K562 (cell line): ENCODE measurements around the gene SPAG7. TPM values are rescaled to one million over a fixed set of nuclear protein-coding genes. Genes with fewer than 3 reads are reported as not detected.

ENCODE experiments used
- C11orf30 ChIP-seq: fragments of 450-650 bp; IDR thresholded peaks from 2 replicates; pipeline ENCODE4 v1.6.1; 2016; ENCODE audit warnings: low read depth, mild to moderate bottlenecking
- DNMT1 ChIP-seq: fragments of 450-650 bp; IDR thresholded peaks from 2 replicates; pipeline ENCODE4 v1.6.1; 2016; ENCODE audit warnings: antibody characterized with exemption, mild to moderate bottlenecking
- HNRNPH1 ChIP-seq: fragments of 200-400 bp; formaldehyde crosslinking; optimal IDR thresholded peaks from 2 replicates; pipeline ENCODE3; 2017; ENCODE audit warnings: low read depth, mild to moderate bottlenecking, low read length, moderate library complexity
- KLF6 ChIP-seq: fragments of 250-450 bp; sonication (Bioruptor Pico); IDR thresholded peaks from 2 replicates; pipeline ENCODE4 v1.4.0; 2020; ENCODE audit warnings: mild to moderate bottlenecking, moderate library complexity, borderline replicate concordance
- SAP30 ChIP-seq: fragments of 200-600 bp; sonication (generic); IDR thresholded peaks from 2 replicates; pipeline ENCODE4 v1.6.1; 2012; ENCODE audit warnings: borderline replicate concordance, low read depth, mild to moderate bottlenecking, moderate library complexity, low read length, control low read depth, inconsistent platforms; ENCODE audit not compliant: insufficient read depth, poor library complexity, severe bottlenecking
- SNIP1 ChIP-seq: fragments of 450-650 bp; IDR thresholded peaks from 2 replicates; pipeline ENCODE4 v1.7.1; 2017; ENCODE audit warnings: low read depth, mild to moderate bottlenecking
- ZNF408 ChIP-seq: fragments of 250-450 bp; sonication (Bioruptor Pico); IDR thresholded peaks from 2 replicates; pipeline ENCODE4 v1.4.0; 2020; ENCODE audit warnings: low read depth, mild to moderate bottlenecking, moderate library complexity
- polyA plus RNA-seq, 8 experiments: library from polyadenylated mRNA; depleted of rRNA in 4 of 8; stranded (reverse) in 5 of 8; unstranded in 3 of 8; fragments of >200 nt; fragmentation: Nextera tagmentation in 2 of 8; fragmentation: Illumina TruSeq in 1 of 8; extraction: Ambion mirVana in 2 of 8; extraction: Trizol in 1 of 8; gene quantifications; 2 replicates each; pipeline versions ENCODE4 v1.2.1 to v1.2.3, GENCODE V29; 2011 to 2014; ENCODE audit warnings: inconsistent platforms in 1 of 8, missing spikeins in 1 of 8
- total RNA-seq, 7 experiments: library from RNA; depleted of rRNA in 6 of 7; stranded (reverse); fragments of >200 nt in 6 of 7; fragmentation: Illumina TruSeq in 2 of 7; extraction: Trizol in 2 of 7; gene quantifications; 2 replicates each; pipeline versions ENCODE4 v1.2.1 to v1.2.3, GENCODE V29; 2011 to 2021; ENCODE audit warnings: low replicate concordance in 1 of 7
- TF ChIP-seq, protein P1 (sequence below), 2 experiments: fragments of 450-650 bp; conservative IDR thresholded peaks; 2 replicates each; pipeline ENCODE4 v1.6.1; 2017; ENCODE audit warnings: mild to moderate bottlenecking in 2 of 2, moderate library complexity in 2 of 2
- TF ChIP-seq, protein P2 (sequence below): IDR thresholded peaks from 2 replicates; pipeline ENCODE4 v1.6.1; 2011; ENCODE audit warnings: borderline replicate concordance, low read depth, mild to moderate bottlenecking, moderate library complexity, low read length; ENCODE audit not compliant: insufficient read depth, poor library complexity, severe bottlenecking
- TF ChIP-seq, protein P3 (sequence below): sonication (generic); formaldehyde crosslinking; IDR thresholded peaks from 2 replicates; pipeline ENCODE4 v1.8.0; 2022; ENCODE audit warnings: mild to moderate bottlenecking, missing genetic modification reagents
- TF ChIP-seq, protein P4 (sequence below), 2 experiments: fragments of 150-350 bp in 1 of 2; IDR thresholded peaks; 2 replicates each; pipeline ENCODE4 v1.6.1; 2012 to 2016; ENCODE audit warnings: low read depth in 2 of 2, low read length in 2 of 2, mild to moderate bottlenecking in 1 of 2, moderate library complexity in 1 of 2
- TF ChIP-seq, protein P5 (sequence below): fragments of 450-650 bp; IDR thresholded peaks from 2 replicates; pipeline ENCODE4 v1.6.1; 2016; ENCODE audit warnings: antibody characterized with exemption

The SPAG7 gene
- total and polyA plus RNA-seq, 9 of the 15 experiments (the other 6 are each of a cell fraction or from before 2014, with no cell fraction given): 5.6 to 53.5 (median 36.3) TPM

DNA sequence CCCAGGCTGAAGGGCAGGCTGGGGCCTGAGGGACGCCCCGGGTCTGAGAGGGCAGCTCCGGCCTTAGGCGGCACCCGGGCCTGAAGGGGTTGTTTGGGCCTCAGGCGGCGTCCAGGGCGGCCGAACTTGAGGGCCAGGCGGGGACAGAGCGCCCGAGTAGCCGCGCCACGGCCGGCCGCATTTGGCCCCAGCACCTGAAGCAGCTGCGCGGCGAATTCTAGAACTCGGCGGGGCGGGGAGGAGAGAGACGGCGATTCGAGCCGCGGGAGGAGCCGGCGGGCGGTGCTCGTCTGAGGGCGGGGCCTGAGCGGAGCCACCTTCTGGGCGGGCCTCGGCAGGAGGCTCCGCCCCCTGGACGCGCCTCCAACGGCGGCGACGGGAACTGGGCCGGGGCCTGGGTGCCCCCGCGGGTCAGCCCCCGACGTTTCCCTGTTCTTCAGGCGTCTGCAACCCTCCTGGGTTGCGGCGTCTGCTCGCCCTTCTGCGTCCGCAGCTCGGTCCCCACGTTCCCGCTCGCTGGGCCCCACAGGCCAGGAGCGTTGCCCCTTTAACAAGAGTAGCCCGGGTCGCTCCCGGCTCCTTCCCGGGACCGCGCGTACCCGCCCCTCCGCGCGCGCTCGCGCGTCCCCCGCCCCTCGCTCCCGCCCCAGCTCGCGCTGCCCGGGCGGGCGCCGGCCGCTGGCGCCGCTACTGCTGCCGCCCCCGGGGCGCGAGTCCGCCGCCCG lies 29.8 kb upstream of the SPAG7 start, which contains the start of the genes INCA1 and KIF1C (continued):
- TF ChIP-seq SAP30 (no peak), HNRNPH1 (no peak), ZNF408 (CRISPR knock-in tag) (no peak), SNIP1 (peak; percentile 100), DNMT1 (no peak), KLF6 (CRISPR knock-in tag) (no peak), C11orf30 (no peak)
- TF ChIP-seq, protein P1, sequence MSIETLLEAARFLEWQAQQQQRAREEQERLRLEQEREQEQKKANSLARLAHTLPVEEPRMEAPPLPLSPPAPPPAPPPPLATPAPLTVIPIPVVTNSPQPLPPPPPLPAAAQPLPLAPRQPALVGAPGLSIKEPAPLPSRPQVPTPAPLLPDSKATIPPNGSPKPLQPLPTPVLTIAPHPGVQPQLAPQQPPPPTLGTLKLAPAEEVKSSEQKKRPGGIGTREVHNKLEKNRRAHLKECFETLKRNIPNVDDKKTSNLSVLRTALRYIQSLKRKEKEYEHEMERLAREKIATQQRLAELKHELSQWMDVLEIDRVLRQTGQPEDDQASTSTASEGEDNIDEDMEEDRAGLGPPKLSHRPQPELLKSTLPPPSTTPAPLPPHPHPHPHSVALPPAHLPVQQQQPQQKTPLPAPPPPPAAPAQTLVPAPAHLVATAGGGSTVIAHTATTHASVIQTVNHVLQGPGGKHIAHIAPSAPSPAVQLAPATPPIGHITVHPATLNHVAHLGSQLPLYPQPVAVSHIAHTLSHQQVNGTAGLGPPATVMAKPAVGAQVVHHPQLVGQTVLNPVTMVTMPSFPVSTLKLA (conservative IDR thresholded peaks at IDR 0.05): peak in 1 of 2 experiments; percentile 34; a peak in 2 of 4 replicates
- TF ChIP-seq, protein P2, sequence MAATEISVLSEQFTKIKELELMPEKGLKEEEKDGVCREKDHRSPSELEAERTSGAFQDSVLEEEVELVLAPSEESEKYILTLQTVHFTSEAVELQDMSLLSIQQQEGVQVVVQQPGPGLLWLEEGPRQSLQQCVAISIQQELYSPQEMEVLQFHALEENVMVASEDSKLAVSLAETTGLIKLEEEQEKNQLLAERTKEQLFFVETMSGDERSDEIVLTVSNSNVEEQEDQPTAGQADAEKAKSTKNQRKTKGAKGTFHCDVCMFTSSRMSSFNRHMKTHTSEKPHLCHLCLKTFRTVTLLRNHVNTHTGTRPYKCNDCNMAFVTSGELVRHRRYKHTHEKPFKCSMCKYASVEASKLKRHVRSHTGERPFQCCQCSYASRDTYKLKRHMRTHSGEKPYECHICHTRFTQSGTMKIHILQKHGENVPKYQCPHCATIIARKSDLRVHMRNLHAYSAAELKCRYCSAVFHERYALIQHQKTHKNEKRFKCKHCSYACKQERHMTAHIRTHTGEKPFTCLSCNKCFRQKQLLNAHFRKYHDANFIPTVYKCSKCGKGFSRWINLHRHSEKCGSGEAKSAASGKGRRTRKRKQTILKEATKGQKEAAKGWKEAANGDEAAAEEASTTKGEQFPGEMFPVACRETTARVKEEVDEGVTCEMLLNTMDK: no peak
- TF ChIP-seq, protein P3, sequence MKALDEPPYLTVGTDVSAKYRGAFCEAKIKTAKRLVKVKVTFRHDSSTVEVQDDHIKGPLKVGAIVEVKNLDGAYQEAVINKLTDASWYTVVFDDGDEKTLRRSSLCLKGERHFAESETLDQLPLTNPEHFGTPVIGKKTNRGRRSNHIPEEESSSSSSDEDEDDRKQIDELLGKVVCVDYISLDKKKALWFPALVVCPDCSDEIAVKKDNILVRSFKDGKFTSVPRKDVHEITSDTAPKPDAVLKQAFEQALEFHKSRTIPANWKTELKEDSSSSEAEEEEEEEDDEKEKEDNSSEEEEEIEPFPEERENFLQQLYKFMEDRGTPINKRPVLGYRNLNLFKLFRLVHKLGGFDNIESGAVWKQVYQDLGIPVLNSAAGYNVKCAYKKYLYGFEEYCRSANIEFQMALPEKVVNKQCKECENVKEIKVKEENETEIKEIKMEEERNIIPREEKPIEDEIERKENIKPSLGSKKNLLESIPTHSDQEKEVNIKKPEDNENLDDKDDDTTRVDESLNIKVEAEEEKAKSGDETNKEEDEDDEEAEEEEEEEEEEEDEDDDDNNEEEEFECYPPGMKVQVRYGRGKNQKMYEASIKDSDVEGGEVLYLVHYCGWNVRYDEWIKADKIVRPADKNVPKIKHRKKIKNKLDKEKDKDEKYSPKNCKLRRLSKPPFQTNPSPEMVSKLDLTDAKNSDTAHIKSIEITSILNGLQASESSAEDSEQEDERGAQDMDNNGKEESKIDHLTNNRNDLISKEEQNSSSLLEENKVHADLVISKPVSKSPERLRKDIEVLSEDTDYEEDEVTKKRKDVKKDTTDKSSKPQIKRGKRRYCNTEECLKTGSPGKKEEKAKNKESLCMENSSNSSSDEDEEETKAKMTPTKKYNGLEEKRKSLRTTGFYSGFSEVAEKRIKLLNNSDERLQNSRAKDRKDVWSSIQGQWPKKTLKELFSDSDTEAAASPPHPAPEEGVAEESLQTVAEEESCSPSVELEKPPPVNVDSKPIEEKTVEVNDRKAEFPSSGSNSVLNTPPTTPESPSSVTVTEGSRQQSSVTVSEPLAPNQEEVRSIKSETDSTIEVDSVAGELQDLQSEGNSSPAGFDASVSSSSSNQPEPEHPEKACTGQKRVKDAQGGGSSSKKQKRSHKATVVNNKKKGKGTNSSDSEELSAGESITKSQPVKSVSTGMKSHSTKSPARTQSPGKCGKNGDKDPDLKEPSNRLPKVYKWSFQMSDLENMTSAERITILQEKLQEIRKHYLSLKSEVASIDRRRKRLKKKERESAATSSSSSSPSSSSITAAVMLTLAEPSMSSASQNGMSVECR: 0 out of 2 replicates have a peak, but pooled peaks have one; percentile 2
- TF ChIP-seq, protein P4, sequence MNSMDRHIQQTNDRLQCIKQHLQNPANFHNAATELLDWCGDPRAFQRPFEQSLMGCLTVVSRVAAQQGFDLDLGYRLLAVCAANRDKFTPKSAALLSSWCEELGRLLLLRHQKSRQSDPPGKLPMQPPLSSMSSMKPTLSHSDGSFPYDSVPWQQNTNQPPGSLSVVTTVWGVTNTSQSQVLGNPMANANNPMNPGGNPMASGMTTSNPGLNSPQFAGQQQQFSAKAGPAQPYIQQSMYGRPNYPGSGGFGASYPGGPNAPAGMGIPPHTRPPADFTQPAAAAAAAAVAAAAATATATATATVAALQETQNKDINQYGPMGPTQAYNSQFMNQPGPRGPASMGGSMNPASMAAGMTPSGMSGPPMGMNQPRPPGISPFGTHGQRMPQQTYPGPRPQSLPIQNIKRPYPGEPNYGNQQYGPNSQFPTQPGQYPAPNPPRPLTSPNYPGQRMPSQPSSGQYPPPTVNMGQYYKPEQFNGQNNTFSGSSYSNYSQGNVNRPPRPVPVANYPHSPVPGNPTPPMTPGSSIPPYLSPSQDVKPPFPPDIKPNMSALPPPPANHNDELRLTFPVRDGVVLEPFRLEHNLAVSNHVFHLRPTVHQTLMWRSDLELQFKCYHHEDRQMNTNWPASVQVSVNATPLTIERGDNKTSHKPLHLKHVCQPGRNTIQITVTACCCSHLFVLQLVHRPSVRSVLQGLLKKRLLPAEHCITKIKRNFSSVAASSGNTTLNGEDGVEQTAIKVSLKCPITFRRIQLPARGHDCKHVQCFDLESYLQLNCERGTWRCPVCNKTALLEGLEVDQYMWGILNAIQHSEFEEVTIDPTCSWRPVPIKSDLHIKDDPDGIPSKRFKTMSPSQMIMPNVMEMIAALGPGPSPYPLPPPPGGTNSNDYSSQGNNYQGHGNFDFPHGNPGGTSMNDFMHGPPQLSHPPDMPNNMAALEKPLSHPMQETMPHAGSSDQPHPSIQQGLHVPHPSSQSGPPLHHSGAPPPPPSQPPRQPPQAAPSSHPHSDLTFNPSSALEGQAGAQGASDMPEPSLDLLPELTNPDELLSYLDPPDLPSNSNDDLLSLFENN (IDR thresholded peaks at IDR 0.05; ENCODE audit: low read depth in 2 of 2, low read length in 2 of 2): no peak
- TF ChIP-seq, protein P5, sequence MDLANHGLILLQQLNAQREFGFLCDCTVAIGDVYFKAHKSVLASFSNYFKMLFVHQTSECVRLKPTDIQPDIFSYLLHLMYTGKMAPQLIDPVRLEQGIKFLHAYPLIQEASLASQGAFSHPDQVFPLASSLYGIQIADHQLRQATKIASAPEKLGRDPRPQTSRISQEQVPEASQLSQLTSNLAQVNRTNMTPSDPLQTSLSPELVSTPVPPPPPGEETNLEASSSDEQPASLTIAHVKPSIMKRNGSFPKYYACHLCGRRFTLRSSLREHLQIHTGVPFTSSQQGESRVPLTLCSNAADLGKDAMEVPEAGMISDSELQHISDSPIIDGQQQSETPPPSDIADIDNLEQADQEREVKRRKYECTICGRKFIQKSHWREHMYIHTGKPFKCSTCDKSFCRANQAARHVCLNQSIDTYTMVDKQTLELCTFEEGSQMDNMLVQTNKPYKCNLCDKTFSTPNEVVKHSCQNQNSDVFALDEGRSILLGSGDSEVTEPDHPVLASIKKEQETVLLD: no peak
